DMS153 treated with DMSO at 0.1 percent for 48 hours (cell line): ENCODE data around the gene MT1E.

Experiments used
- DNase-seq: peaks from one replicate; lab custom pipeline; 2025; ENCODE audit not compliant: unreplicated experiment; lab: John Stamatoyannopoulos, UW

MT1E gene

GRCh38 chr16:56625943-56626654 lies 518 bp downstream of the MT1E start:
- DNase-seq, result no peak

GRCh38 chr16:56626685-56627084 lies 1.1 kb downstream of the MT1E start:
- DNase-seq, result no peak

DNA sequence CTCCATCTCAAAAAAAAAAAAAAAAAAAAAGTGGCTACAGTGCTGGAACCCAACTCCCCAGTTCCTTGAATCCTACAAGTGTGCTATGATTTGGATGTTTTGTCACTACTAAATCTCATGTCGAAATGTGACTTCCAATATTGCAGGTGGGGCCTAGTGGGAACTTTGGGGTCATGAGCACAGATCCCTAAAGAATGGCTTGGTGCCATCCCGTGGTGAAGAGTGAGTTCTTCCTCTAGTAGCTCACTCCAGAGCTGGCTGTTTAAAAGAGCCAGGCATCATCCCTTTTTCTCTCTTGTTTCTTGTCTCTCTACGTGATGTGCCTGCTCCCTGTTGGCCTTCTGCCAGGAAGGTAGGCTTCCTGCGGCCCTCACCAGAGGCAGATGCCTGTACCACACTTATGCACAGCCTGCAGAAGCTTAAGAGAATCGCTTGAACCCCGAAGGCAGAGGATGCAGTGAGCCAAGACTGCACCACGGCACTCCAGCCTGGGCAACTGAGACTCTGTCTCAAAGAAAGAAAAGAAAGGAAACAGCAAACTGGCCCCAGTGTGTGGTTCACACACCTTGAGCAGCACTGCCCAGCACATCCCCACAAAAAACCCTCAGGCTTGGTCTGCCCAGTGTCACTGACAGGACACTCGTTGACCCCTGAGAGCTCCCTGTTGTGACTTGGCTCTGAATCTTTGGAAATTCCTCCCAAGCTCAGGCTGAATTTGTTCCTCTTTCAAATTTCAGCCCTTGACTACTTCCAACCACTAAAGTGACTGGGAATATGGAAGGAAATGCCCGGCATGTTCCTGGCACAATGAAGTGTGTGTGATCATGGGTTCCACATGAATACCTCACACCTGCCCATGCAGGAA lies 3.1 kb downstream of the MT1E start:
- DNase-seq, result no peak

- no peak for DNase-seq
Measured at GRCh38 chr16:56629531-56629930, 4.0 kb downstream of the MT1E start.

- no peak for DNase-seq
Measured at GRCh38 chr16:56630134-56630533, 4.6 kb downstream of the MT1E start.

- no peak for DNase-seq
Measured at GRCh38 chr16:56631197-56631596, 5.6 kb downstream of the MT1E start.

DNA sequence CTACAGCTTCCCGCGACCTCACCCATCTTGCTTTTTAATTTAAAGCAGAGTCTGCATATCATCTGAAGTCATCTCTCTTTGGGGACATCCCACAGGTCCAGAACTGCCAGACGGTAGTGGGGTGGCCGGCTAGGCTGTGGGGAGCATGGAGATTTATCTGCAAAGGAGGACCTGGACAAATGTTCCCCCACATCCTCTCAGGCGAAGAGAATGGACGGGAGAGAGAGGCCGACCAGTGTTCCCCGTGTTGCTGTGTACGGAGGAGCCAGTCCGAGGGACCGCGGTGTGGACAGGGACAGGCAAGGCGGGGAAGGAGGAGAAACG lies 6.2 kb downstream of the MT1E start:
- DNase-seq, result no peak

- DNase-seq, result no peak
Measured at GRCh38 chr16:56632156-56632847, 6.7 kb downstream of the MT1E start, which contains the start of gene MT1M. Gene MT1M (plus strand): TSS chr16:56632659. CDS start chr16:56632732, 73 bp downstream.

DNA sequence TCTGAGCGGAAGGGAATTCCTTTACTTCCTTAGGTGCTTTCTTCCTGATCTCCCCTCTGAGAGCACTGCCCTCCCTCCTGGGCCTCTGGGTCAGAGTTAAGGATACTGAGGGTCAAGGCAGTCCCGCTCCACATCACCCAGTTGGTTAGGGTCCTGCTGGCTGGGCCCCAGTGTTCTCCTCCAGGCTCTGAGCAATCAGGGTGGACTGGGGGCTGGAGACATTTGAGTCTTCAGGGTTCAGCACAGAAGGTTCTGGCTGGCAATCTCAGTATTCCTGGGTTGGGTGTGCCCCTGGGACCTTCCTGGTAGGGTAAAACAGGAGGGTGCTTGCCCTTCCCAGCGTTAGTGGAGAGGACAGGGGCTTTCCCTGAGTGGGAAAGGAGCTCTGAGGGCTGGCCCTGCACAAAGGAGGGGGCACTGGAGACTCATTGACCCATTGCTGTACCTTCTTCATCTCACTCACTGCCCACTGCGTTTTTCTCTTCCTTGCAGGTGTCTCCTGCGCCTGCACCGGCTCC lies 7.3 kb downstream of the MT1E start:
- DNase-seq, result no peak

- no peak for DNase-seq
Measured at GRCh38 chr16:56633535-56633934, 8.0 kb downstream of the MT1E start.

DNA sequence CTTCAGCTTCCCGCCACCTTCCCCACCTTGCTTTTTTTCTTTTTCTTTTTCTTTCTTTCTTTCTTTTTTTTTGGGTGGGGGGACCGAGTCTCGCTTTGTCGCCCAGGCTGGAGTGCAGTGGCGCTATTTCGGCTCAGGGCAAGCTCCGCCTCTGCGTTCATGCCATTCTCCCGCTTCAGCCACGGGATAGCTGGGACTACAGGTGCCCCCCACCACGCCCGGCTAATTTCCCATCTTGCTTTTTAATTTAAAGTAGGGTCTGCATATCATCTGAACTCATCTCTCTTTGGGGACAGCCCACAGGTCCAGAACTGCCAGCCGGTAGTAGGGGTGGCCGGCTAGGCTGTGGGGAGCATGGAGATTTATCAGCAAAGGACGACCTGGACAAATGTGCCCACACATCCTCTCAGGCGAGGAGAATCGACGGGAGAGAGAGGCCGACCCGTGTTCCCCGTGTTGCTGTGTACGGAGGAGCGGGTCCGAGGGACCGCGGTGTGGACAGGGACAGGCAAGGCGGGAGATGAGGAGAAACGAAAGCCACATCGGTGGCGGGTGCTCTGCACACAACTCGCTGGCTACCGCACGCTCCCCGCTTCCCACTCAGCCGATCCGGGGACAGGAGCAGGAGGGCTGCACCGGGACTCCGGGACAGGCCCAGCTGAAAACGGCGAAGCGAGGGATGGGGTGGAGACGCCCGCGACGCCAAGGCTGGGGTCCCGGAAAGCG lies 9.3 kb downstream of the MT1E start:
- DNase-seq, result no peak

- no peak for DNase-seq
Measured at GRCh38 chr16:56635441-56635967, 9.9 kb downstream of the MT1E start.

DNA sequence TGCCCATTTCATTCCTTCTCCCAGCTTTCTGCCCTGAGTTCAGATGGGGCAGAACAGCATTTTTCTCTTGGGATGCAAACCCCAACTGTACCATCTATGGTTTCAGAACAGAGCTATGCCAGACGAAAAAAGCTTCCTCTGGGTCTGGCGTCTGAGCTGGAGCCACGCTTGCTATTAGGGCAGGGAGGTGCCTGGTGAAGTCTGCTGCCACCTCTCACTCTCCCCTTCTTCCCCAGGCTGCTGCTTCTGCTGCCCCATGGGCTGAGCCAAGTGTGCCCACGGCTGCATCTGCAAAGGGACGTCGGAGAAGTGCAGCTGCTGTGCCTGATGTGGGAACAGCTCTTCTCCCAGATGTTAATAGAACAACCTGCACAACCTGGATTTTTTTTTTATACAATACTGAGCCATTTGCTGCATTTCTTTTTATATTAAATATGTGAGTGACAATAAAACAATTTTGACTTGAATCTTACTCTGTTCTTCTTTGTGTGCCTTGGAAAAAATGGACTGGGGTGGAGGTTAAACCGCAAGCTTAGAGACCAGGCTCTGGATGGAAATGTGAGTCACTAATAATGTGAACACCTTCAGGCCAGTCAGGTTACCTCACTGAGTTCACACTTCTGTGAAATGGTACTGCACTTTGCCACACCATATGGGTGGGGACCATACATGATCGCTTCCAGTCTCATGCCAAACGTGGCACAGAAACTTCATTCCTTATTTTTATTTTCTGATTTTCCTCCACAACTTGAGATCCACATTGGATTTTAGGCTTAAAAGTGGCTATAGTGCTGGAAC lies 11.2 kb downstream of the MT1E start:
- no peak for DNase-seq

DNA sequence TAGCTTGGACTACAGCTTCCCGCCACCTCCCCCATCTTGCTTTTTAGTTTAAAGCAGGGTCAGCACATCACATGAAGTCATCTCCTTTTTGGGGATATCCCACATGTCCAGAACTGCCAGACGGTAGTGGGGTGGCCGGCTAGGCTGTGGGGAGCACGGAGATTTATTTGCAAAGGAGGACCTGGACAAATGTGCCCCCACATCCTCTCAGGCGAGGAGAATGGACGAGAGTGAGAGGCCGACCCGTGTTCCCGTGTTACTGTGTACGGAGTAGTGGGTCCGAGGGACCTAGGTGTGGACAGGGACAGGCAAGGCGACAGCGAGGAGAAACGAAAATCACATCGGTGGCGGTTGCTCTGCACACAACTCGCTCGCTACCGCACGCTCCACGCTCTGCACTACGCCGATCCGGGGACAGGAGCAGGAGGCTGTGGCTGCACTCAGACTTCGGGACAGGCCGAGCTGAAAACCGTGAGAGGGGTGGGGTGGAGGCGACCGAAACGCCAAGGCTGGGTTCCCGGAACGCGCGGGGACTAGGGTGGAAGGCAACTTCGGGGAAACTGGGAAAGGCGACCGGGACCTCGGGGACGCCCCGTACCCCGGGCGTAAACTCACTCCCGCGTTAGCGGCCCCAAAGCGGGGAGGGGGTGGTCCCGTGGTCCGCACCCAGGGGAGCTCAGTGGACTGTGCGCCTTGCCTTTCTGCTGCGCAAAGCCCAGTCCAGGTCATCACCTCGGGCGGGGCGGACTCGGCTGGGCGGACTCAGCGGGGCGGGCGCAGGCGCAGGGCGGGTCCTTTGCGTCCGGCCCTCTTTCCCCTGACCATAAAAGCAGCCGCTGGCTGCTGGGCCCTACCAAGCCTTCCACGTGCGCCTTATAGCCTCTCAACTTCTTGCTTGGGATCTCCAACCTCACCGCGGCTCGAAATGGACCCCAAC lies 12.5 kb downstream of the MT1E start, which contains the start of gene MT1A:
Gene MT1A (plus strand): TSS at position 853 of the 937 bp plus-strand sequence. CDS start 73 bp downstream, at position 926.
- no peak for DNase-seq

GRCh38 chr16:56639045-56639444 lies 13.5 kb downstream of the MT1E start:
- no peak for DNase-seq

GRCh38 chr16:56640076-56640475 lies 14.5 kb downstream of the MT1E start:
- DNase-seq, result no peak

GRCh38 chr16:56641166-56641565 lies 15.6 kb downstream of the MT1E start:
- DNase-seq, result no peak

DNA sequence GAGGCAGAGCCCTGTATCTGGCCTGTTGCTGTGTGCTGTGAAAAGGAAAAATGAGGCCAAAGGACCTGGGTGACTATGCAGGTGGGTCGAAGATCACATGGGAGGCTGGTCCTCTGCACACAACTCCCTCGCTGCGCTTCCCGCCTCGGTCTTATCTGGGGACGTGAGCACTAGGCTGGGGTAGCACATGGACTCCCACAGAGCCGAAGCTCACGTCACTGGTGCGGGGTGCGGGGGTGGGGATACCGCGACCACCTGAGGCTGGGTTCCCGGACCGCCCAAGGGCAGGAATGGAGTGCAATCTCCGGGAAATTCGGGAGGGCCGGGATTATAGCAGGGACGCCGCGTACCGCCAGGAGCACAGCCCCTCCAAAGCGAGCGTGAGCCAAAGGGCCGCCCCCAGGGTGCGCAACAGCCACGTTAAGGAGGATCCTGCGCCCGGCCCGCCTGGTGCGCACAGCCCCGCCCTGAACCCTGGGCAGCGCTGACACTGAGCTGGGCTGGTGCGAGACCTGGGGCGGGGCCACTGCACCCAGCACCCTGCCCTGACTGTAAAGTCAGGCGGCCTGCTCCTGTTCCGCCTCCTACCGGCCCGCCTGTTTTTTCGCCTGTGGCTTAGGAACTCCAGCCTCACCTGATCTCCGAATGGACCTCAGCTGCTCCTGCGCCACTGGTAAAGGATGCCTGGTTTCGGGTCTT lies 17.6 kb downstream of the MT1E start:
- peak; percentile 57 for DNase-seq
